Measurements from ENCODE around the gene MALRD1.

MALRD1 gene

DNA sequence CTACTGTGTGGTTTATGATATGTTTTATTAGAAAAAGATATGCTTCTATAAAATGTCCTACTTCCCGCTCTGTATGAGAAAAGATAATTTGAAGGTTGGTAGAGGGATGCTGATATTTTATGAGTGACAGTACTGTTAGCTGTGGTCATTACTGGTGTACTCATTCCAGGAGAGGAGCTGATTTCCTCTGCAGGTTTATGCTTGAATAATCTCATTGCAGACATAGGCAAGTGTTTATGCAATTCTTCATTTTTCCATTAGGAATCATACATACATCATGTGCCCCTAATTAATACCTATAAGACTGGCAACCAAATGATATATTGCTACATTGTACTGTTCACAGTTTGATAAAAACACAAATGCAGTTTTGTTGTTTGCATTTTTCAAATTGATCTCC lies 269.4 kb downstream of the MALRD1 start:
- H3K4me3 ChIP-seq (ENCODE audit: low read depth, low read length): no peak overlapping the region
- TF ChIP-seq CTCF (IDR thresholded peaks at IDR 0.05; ENCODE audit: borderline replicate concordance, insufficient read depth, low read depth, low read length): no peak

DNA sequence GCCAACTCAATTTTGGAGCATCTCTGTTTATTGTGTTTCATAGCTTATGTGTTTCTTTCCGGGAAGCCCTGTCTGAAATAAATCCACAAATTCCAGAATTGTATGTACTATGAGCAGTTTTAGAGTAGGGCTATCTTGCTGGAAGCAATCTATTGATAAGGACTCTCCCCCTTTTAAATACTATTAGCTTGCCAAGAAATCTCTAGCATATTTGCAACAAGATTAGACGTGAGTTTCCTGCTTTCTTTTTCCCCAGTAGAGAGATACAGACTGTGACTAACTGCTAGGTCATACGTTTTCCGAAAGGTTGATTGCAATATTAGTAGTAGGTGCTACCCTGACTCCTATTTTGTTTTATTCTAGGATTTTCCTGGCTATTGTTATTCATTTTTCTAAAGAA lies 277.0 kb downstream of the MALRD1 start:
- no peak for TF ChIP-seq CTCF (IDR thresholded peaks at IDR 0.05; ENCODE audit: borderline replicate concordance, insufficient read depth, low read depth, low read length)
- H3K4me3 ChIP-seq (ENCODE audit: low read depth, low read length): no peak overlapping the region

GRCh38 chr10:19328582-19328981 lies 280.0 kb downstream of the MALRD1 start:
- no peak overlapping the region for H3K4me3 ChIP-seq (ENCODE audit: low read depth, low read length)
- no peak for TF ChIP-seq CTCF (IDR thresholded peaks at IDR 0.05; ENCODE audit: borderline replicate concordance, insufficient read depth, low read depth, low read length)

- no peak overlapping the region for H3K4me3 ChIP-seq (ENCODE audit: low read depth, low read length)
Observed at GRCh38 chr10:19329475-19329874, 280.9 kb downstream of the MALRD1 start.

GRCh38 chr10:19332304-19332703 lies 283.7 kb downstream of the MALRD1 start:
- no peak overlapping the region for H3K4me3 ChIP-seq (ENCODE audit: low read depth, low read length)
- TF ChIP-seq CTCF (IDR thresholded peaks at IDR 0.05; ENCODE audit: borderline replicate concordance, insufficient read depth, low read depth, low read length): no peak

More at GRCh38 chr10:19329475-19329874, 280.9 kb downstream of the MALRD1 start:
- TF ChIP-seq CTCF (IDR thresholded peaks at IDR 0.05; ENCODE audit: borderline replicate concordance, insufficient read depth, low read depth, low read length): no peak

DNA sequence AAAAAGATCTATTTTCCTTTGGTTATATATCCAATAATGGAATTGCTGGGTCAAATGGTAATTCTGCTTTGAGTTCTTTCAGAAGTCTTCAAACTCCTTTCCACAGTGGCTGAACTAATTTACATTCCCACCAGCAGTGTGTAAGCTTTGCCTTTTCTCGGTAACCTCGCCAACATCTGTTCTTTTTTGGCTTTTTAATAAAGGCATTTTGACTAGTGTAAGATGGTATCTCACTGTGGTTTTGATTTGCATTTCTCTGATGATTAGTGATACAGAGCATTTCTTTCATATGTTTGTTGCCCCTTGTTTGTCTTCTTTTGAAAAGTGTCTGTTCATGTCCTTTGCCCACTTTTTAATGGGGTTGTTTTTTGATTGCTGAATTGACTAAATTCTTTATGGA lies 285.0 kb downstream of the MALRD1 start:
- TF ChIP-seq CTCF (IDR thresholded peaks at IDR 0.05; ENCODE audit: borderline replicate concordance, insufficient read depth, low read depth, low read length): no peak
- no peak overlapping the region for H3K4me3 ChIP-seq (ENCODE audit: low read depth, low read length)

GRCh38 chr10:19347621-19348020 lies 299.0 kb downstream of the MALRD1 start:
- no peak for TF ChIP-seq CTCF (IDR thresholded peaks at IDR 0.05; ENCODE audit: borderline replicate concordance, insufficient read depth, low read depth, low read length)
- H3K4me3 ChIP-seq (ENCODE audit: low read depth, low read length): no peak overlapping the region
